SK-N-SH (cell line): Measurements from ENCODE around the gene B3GALT6. TPM values are rescaled to one million over a fixed set of nuclear protein-coding genes. Genes with fewer than 3 reads are reported as not detected.

Experiments
- CTCF ChIA-PET: fragments of 300-600, 350-600 bp; formaldehyde crosslinking; extraction: SDS; loops from one replicate; lab custom pipeline; 2021; lab: Yijun Ruan, JAX
- POLR2A ChIA-PET: fragments of 350-600 bp; sonication (Branson Sonifier 250); formaldehyde crosslinking; extraction: SDS; loops from one replicate; lab custom pipeline; 2020; ENCODE audit warnings: antibody characterized with exemption, inconsistent platforms; lab: Yijun Ruan, JAX
- DNase-seq: peaks from one replicate; pipeline ENCODE4 v3.0.0; 2012
- H2AFZ ChIP-seq: fragments of 200-600 bp; sonication (generic); 2 replicates; pipeline ENCODE4 v1.8.1; 2016; ENCODE audit warnings: antibody characterized with exemption, mild to moderate bottlenecking, low read depth
- H3F3A ChIP-seq: fragments of 200-600 bp; sonication (generic); replicated peaks from 2 replicates; pipeline ENCODE3; 2016; ENCODE audit warnings: antibody characterized with exemption, mild to moderate bottlenecking; ENCODE audit not compliant: insufficient read depth
- H3K27ac ChIP-seq, 2 experiments: fragments of 200-500 bp in 1 of 2; fragments of 200-600 bp in 1 of 2; sonication (Bioruptor generic) in 1 of 2; sonication (generic), shearing (Covaris generic) in 1 of 2; 2 replicates each; pipeline versions ENCODE4 v1.5.1 to v1.6.1; 2014 to 2016; ENCODE audit warnings: low read depth in 2 of 2, inconsistent platforms in 1 of 2, low read length in 1 of 2, mild to moderate bottlenecking in 1 of 2, mixed read lengths in 1 of 2
- H3K27me3 ChIP-seq: fragments of 200-600 bp; sonication (generic), shearing (Covaris generic); 2 replicates; pipeline ENCODE4 v1.6.1; 2016; ENCODE audit warnings: mixed run types; ENCODE audit not compliant: insufficient read depth
- H3K36me3 ChIP-seq, 2 experiments: fragments of 200-500 bp in 1 of 2; fragments of 200-600 bp in 1 of 2; sonication (Bioruptor generic) in 1 of 2; sonication (generic) in 1 of 2; replicated peaks in 1 of 2; 2 replicates each; pipeline versions ENCODE3 to v1.5.1; 2014 to 2016; ENCODE audit warnings: low read length in 1 of 2, mild to moderate bottlenecking in 1 of 2; ENCODE audit not compliant: insufficient read depth in 2 of 2, control insufficient read depth in 1 of 2
- H3K4me1 ChIP-seq, 2 experiments: fragments of 200-500 bp in 1 of 2; fragments of 200-600 bp in 1 of 2; sonication (Bioruptor generic) in 1 of 2; sonication (generic), shearing (Covaris generic) in 1 of 2; 2 replicates each; pipeline versions ENCODE4 v1.5.1 to v1.6.1; 2014 to 2016; ENCODE audit warnings: low read depth in 1 of 2, low read length in 1 of 2, mixed run types in 1 of 2; ENCODE audit not compliant: insufficient read depth in 2 of 2, control insufficient read depth in 1 of 2
- H3K4me2 ChIP-seq: fragments of 200-600 bp; sonication (generic), shearing (Covaris generic); 2 replicates; pipeline ENCODE4 v1.6.1; 2017; ENCODE audit warnings: mixed run types
- H3K4me3 ChIP-seq, 2 experiments: fragments of 200-500 bp in 1 of 2; fragments of 200-600 bp in 1 of 2; sonication (Bioruptor generic) in 1 of 2; sonication (generic), shearing (Covaris generic) in 1 of 2; 2 replicates each; pipeline versions ENCODE4 v1.5.1 to v1.8.1; 2014 to 2016; ENCODE audit warnings: low read depth in 2 of 2, inconsistent platforms in 1 of 2, low read length in 1 of 2, mild to moderate bottlenecking in 1 of 2, mixed read lengths in 1 of 2, moderate library complexity in 1 of 2
- H3K79me2 ChIP-seq: fragments of 200-600 bp; sonication (generic); 2 replicates; pipeline ENCODE4 v1.8.1; 2017; ENCODE audit warnings: mild to moderate bottlenecking; ENCODE audit not compliant: insufficient read depth
- H3K9ac ChIP-seq: fragments of 200-600 bp; sonication (generic); 2 replicates; pipeline ENCODE4 v1.6.1; 2017; ENCODE audit warnings: mixed run types
- H3K9me2 ChIP-seq: fragments of 200-600 bp; sonication (generic); 2 replicates; pipeline ENCODE4 v1.6.1; 2017; ENCODE audit warnings: mixed run types
- H3K9me3 ChIP-seq: fragments of 200-600 bp; sonication (generic); 2 replicates; pipeline ENCODE4 v1.6.1; 2017; ENCODE audit warnings: mixed run types, mild to moderate bottlenecking, moderate library complexity
- H4K20me1 ChIP-seq: fragments of 200-600 bp; sonication (generic); 2 replicates; pipeline ENCODE4 v1.6.1; 2017; ENCODE audit warnings: mild to moderate bottlenecking, mixed run types; ENCODE audit not compliant: insufficient read depth
- EP300 ChIP-seq, 2 experiments: IDR thresholded peaks; 2 replicates each; pipeline versions ENCODE4 v1.4.0 to v1.6.1; 2012; ENCODE audit warnings: borderline replicate concordance in 1 of 2, low read depth in 1 of 2, low read length in 1 of 2
- FOSL2 ChIP-seq: IDR thresholded peaks from 2 replicates; pipeline ENCODE4 v1.4.0; 2012; ENCODE audit warnings: low read depth, mild to moderate bottlenecking, moderate library complexity, borderline replicate concordance
- FOXJ3 ChIP-seq: sonication (generic); formaldehyde crosslinking; IDR thresholded peaks from 2 replicates; pipeline ENCODE4 v1.5.1; 2020; ENCODE audit warnings: mild to moderate bottlenecking, missing genetic modification reagents
- GABPA ChIP-seq: IDR thresholded peaks from 2 replicates; pipeline ENCODE4 v1.4.0; 2012; ENCODE audit warnings: low read depth, mild to moderate bottlenecking
- GATA2 ChIP-seq: sonication (generic); formaldehyde crosslinking; IDR thresholded peaks from 2 replicates; pipeline ENCODE4 v1.5.0; 2020; ENCODE audit warnings: mild to moderate bottlenecking, missing genetic modification reagents
- JUND ChIP-seq: IDR thresholded peaks from 2 replicates; pipeline ENCODE4 v1.4.0; 2012
- MAX ChIP-seq: IDR thresholded peaks from 2 replicates; pipeline ENCODE4 v1.4.0; 2012; ENCODE audit warnings: low read depth
- MEF2A ChIP-seq: IDR thresholded peaks from 2 replicates; pipeline ENCODE4 v1.4.0; 2012; ENCODE audit warnings: low read depth, borderline replicate concordance
- RCOR1 ChIP-seq: fragments of 150-350 bp; IDR thresholded peaks from 2 replicates; pipeline ENCODE4 v1.6.1; 2017; ENCODE audit warnings: antibody characterized with exemption, low read length
- RXRA ChIP-seq: IDR thresholded peaks from 2 replicates; pipeline ENCODE4 v1.4.0; 2012; ENCODE audit warnings: low read depth, mild to moderate bottlenecking, borderline replicate concordance
- TAF1 ChIP-seq: IDR thresholded peaks from 2 replicates; pipeline ENCODE4 v1.6.1; 2012; ENCODE audit warnings: low read depth, mild to moderate bottlenecking, low read length, moderate library complexity, borderline replicate concordance
- WGBS: methylation state at CpG from one replicate; pipeline ENCODE4 v1.1.6; 2017; ENCODE audit warnings: low lambda C conversion rate; 5-methylcytosine and 5-hydroxymethylcytosine counted together
- polyA plus RNA-seq, 3 experiments: library from polyadenylated mRNA; depleted of rRNA; stranded (reverse); fragments of >200 nt; gene quantifications; 2 replicates each; pipeline ENCODE4 v1.2.3, GENCODE V29; 2012
- TF ChIP-seq, protein P1 (sequence below): fragments of 200-600 bp; sonication (generic); IDR thresholded peaks from 2 replicates; pipeline ENCODE4 v1.6.1; 2017; ENCODE audit warnings: antibody characterized with exemption, mild to moderate bottlenecking, moderate library complexity

The B3GALT6 gene
- polyA plus RNA-seq (2012; rRNA removed): 32.0 and 38.8 TPM in 2 replicates
- 28.3 and 34.5 TPM in 2 replicates for polyA plus RNA-seq (2012; cell fraction: cytosol; rRNA removed)
- polyA plus RNA-seq (2012; cell fraction: nucleus; rRNA removed): 18.1 and 18.7 TPM in 2 replicates

DNA sequence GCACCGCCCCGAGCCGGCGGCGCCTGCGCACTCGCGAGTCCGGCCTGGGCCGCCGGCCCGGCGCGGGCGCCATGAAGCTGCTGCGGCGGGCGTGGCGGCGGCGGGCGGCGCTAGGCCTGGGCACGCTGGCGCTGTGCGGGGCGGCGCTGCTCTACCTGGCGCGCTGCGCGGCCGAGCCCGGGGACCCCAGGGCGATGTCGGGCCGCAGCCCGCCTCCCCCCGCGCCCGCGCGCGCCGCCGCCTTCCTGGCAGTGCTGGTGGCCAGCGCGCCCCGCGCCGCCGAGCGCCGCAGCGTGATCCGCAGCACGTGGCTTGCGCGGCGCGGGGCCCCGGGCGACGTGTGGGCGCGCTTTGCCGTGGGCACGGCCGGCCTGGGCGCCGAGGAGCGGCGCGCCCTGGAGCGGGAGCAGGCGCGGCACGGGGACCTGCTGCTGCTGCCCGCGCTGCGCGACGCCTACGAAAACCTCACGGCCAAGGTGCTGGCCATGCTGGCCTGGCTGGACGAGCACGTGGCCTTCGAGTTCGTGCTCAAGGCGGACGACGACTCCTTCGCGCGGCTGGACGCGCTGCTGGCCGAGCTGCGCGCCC, at the start of gene B3GALT6:
Gene B3GALT6 (plus strand): TSS at position 30 of the 588 bp plus-strand sequence. CDS start 42 bp downstream, at position 72.
- Histone ChIP-seq H3K27me3 (no peaks in the 10 kb centered on the region), H3K27ac (peak within 1 kb of the TSS; percentile 68 to 83; a peak in 3 of 4 replicates), H3K4me1 (peaks cover 0 to 16% of the 10 kb centered on the region in 2 experiments; a peak in 1 of 4 replicates), H3K79me2 (peaks cover 60% of the 10 kb centered on the region), H3K9ac (peak within 1 kb of the TSS; percentile 87), H3F3A (peaks cover 7% of the 10 kb centered on the region), H2AFZ (peak within 1 kb of the TSS; percentile 42; the same call in 1 of the 2 replicates), H3K4me2 (peak within 1 kb of the TSS; percentile 95), H3K4me3 (peak within 1 kb of the TSS; percentile 77 to 96), H3K36me3 (peaks cover 0 to 26% of the 10 kb centered on the region in 2 experiments), H3K9me2 (no peaks in the 10 kb centered on the region), H4K20me1 (peaks cover 13% of the 10 kb centered on the region; the same call in 1 of the 2 replicates), H3K9me3 (no peaks in the 10 kb centered on the region)
- TF ChIP-seq TAF1 (no peak), MAX (0 out of 2 replicates have a peak, but pooled peaks have one; percentile 45)
- POLR2A ChIA-PET: no interaction called here
- 74% methylated on average over 17 of the region's 100 CpGs for WGBS
- no peak for DNase-seq
- CTCF ChIA-PET: interaction anchor here (2.5 kb wide), 1 partner anchor 111 kb away, joined by 27 read pairs; no protein-coding TSS in a partner anchor

DNA sequence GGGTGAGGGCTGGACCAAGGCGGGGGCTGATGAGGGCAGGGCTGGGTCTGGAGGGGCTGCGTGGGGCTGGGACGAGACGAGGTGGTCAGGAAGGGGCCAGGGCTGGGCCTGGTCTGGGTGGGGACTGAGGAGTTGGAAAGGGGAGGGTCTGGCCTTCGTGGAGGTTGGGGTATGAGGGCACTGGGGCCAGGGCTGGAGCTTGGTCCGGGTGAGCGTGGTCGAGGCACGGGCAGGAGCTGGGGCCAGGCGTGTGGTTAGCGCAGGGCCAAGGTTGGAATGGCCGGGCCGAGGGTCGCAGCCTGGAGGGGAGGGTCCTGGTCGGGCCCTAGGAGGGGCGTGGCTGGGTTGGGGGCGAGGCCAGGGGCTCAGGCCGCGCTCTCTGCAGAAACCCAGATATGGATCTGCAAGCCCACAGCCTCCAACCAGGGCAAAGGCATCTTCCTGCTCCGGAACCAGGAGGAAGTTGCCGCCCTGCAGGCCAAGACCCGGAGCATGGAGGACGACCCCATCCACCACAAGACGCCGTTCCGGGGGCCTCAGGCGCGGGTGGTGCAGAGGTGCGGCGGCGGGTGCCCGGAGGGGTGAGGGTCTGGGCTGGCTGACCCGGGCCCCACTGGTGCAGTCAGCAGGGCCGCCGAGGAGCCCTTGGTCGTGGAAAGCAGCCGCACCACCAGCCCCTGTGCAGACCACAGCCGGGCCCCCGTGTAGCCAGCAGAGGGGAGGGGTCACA, 49.4 kb upstream of the B3GALT6 start:
- H3K4me3 ChIP-seq: no peak overlapping the region
- ChIA-PET POLR2A (no interaction called here), CTCF (interaction anchor here (1.1 to 1.7 kb wide), 2 partner anchors 12 to 18 kb away, joined by 3 read pairs; no protein-coding TSS in a partner anchor)
- no peaks in the 10 kb centered on the region for H3K36me3 ChIP-seq
- TF ChIP-seq, protein P1, sequence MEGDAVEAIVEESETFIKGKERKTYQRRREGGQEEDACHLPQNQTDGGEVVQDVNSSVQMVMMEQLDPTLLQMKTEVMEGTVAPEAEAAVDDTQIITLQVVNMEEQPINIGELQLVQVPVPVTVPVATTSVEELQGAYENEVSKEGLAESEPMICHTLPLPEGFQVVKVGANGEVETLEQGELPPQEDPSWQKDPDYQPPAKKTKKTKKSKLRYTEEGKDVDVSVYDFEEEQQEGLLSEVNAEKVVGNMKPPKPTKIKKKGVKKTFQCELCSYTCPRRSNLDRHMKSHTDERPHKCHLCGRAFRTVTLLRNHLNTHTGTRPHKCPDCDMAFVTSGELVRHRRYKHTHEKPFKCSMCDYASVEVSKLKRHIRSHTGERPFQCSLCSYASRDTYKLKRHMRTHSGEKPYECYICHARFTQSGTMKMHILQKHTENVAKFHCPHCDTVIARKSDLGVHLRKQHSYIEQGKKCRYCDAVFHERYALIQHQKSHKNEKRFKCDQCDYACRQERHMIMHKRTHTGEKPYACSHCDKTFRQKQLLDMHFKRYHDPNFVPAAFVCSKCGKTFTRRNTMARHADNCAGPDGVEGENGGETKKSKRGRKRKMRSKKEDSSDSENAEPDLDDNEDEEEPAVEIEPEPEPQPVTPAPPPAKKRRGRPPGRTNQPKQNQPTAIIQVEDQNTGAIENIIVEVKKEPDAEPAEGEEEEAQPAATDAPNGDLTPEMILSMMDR: no peak
- no peak for TF ChIP-seq EP300 (IDR thresholded peaks at IDR 0.05; ENCODE audit: borderline replicate concordance in 1 of 2, low read depth in 1 of 2, low read length in 1 of 2)
- TF ChIP-seq FOXJ3 (CRISPR knock-in tag): no peak
- TF ChIP-seq GABPA: no peak
- TF ChIP-seq FOSL2: no peak
- TF ChIP-seq RCOR1: no peak
- TF ChIP-seq MAX: no peak
- no peak for TF ChIP-seq MEF2A
- no peak for TF ChIP-seq JUND
- no peak for TF ChIP-seq RXRA
- no peak for TF ChIP-seq GATA2 (CRISPR knock-in tag)
- no peak overlapping the region for H3K9ac ChIP-seq
- H2AFZ ChIP-seq: no peak overlapping the region
- no peak overlapping the region for H3K27ac ChIP-seq
- no peaks in the 10 kb centered on the region for H4K20me1 ChIP-seq
- no peaks in the 10 kb centered on the region for H3K4me1 ChIP-seq
- no peak overlapping the region for H3K4me2 ChIP-seq
- H3K27me3 ChIP-seq: no peaks in the 10 kb centered on the region
- no peaks in the 10 kb centered on the region for H3K79me2 ChIP-seq
- H3K9me2 ChIP-seq: no peaks in the 10 kb centered on the region
- H3K9me3 ChIP-seq: no peaks in the 10 kb centered on the region
- 78% methylated on average over 17 of the region's 39 CpGs for WGBS
- peak; percentile 36 for DNase-seq
- H3F3A ChIP-seq: no peaks in the 10 kb centered on the region
